Activated CD4-positive, alpha-beta T cell treated with anti-CD3 and anti-CD28 coated beads for 24 hours (primary cell): ENCODE measurements around the gene REG1A.

ENCODE experiments used
- DNase-seq, 2 donors: peaks; one replicate each; pipeline ENCODE4 v3.0.0-alpha.2; 2020; ENCODE audit warnings: low read depth in 2 of 2

REG1A gene

GRCh38 chr2:79125721-79125985 lies 5.4 kb downstream of the REG1A start:
- no peak for DNase-seq

GRCh38 chr2:79128406-79128805 lies 8.1 kb downstream of the REG1A start:
- DNase-seq = no peak

GRCh38 chr2:79129260-79129659 lies 9.0 kb downstream of the REG1A start:
- DNase-seq = no peak

- no peak for DNase-seq
Observed at GRCh38 chr2:79129804-79130203, 9.5 kb downstream of the REG1A start.

- no peak for DNase-seq
Observed at GRCh38 chr2:79131687-79132086, 11.4 kb downstream of the REG1A start.

GRCh38 chr2:79138385-79138784 lies 18.1 kb downstream of the REG1A start:
- DNase-seq = no peak

- DNase-seq = no peak
Observed at GRCh38 chr2:79139423-79139822, 19.1 kb downstream of the REG1A start.

GRCh38 chr2:79155826-79156476 lies 35.7 kb downstream of the REG1A start:
- DNase-seq = no peak

GRCh38 chr2:79159030-79159429 lies 38.7 kb downstream of the REG1A start:
- no peak for DNase-seq

GRCh38 chr2:79159653-79160052 lies 39.4 kb downstream of the REG1A start, which contains the start of gene REG3A:
Gene REG3A, minus strand, starts transcription at chr2:79159753. Its CDS starts 348 bp downstream, at chr2:79159405.
- DNase-seq = no peak

- no peak for DNase-seq
Observed at GRCh38 chr2:79162132-79162531, 41.8 kb downstream of the REG1A start.

GRCh38 chr2:79162801-79163200 lies 42.5 kb downstream of the REG1A start:
- DNase-seq = no peak

GRCh38 chr2:79171348-79171958 lies 51.2 kb downstream of the REG1A start:
- no peak for DNase-seq
